GM21576 (cell line): Measurements from ENCODE around the gene PRRX2.
A peak's percentile ranks its signal among the peaks of the same experiment; 100 is the strongest.
"Not testable (repeated sequence)": the region's sequence is repeated elsewhere in the genome, so short reads cannot be mapped to it uniquely, and the experiment has no call there.

Source experiments
- ATAC-seq: cut with Tn5 transposase; IDR thresholded peaks from one replicate; pipeline ENCODE4 v1.9.1; 2021; ENCODE audit warnings: mild to moderate bottlenecking, moderate library complexity; ENCODE audit not compliant: unreplicated experiment

PRRX2 gene

DNA sequence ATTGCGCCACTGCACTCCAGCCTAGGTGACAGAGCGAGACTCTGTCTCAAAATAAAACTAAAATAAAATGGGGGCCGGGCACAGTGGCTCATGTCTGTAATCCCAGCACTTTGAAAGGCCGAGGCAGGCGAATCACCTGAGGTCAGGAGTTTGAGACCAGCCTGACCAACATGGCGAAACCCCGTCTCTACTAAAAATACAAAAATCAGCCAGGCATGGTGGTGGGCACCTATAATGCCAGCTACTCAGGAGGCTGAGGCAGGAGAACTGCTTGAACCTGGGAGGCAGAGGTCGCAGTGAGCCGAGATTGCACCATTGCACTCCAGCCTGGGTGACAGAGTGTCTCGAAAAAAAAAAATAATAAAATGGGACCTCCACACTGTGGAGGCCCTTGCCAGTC, 29.1 kb upstream of the PRRX2 start:
- not testable (repeated sequence) for ATAC-seq

DNA sequence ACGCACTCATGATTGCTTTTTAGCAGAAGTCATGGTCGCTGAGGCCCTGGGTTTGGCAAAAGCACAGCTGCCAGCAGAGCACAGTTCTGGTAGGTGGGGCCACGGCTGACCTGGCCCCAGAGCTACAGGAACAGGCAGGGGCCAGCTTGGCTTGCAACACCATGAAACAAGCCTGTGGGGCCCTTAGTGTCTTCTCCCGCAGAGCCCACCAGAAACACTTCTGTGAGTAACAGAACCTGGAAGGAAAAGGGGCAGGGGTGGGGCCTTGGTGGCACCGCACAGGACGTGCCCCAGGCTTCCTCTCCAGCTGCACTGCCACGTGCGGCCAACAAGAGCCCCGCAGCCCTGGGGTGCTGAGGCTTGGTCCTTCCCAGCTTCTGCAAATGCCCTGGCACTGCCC, 28.3 kb upstream of the PRRX2 start:
- ATAC-seq: no peak

DNA sequence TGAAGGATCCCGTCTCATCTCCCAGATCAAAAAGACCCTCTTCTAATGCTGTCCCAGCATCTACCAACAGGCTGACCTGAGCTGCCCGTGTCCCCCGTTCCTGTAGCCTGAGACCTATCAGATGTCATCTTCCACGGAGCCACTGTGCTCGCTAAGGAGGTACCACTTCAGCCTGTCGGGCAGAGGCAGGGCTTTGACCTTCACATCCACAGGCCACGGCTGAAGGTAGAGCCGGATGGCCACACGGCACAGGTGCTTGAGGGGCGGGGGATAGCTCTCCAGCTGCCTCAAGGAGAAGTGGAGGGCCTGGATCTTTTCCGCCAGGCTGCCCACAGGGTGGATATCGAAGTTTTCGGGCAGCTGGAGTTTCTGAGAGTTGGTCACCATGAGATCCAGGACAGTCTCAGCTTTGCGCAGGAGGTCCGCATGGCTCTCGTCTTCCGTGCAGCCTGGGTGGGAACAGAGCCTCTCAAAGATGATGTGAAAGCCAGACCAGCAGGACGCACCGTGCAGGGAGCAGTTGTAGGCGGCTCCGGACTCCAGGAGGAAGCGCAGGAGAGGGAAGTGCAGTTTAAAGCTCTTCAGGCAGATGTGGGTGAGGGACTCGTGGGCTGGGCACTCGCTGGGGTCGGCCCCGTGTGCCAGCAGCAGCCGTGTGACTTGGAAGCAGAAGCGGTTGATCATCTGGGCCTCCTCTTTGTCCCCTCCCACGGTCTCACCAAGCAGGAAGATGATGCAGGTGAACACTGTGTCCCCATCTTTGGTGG, 27.6 kb upstream of the PRRX2 start:
- ATAC-seq: no peak

DNA sequence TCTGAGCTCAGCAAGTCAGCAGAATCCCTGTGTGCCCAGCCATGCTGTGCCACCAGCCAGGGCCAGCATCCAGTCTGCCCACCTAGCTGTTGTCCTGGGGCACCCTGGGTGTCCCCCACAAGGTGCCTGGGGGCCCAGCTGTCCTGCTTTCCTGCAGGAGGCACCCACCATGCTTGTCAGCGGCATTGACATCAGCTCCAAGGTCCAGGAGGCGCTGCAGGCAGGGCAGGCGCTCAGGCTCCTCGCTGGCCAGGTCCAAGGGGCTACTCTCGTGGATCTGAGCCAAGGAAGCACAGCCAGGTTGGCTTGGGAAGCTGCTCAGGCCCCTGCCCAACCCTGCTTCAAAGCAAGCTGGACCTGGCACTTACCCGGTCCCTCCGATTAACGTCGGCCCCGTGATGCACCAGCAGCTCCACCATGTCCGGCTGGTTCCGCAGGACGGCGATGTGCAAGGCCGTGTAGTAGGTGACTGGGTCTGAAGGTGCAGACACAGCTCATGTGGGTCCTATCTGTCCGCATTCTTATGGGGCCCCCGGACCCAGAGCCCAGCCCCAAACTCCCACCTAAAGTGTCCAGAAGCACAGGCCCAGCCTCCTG, 26.3 kb upstream of the PRRX2 start:
- no peak for ATAC-seq

DNA sequence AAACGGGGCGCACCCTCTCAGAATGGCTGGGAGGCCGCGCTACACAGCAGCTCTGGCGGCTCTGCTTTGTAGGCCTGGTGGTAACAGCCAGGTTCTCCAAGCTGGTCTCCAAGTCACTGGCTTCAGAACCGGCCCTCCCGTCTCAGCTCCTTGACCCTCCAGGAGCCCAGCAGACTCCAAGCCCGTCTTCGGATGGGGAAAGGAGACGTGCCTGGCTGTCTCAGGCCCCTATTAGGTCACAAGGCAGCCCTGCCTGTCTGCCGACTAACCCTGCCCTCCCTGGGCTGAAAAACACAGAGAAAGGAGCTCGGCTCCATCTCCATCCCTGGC, 25.7 kb upstream of the PRRX2 start:
- no peak for ATAC-seq

DNA sequence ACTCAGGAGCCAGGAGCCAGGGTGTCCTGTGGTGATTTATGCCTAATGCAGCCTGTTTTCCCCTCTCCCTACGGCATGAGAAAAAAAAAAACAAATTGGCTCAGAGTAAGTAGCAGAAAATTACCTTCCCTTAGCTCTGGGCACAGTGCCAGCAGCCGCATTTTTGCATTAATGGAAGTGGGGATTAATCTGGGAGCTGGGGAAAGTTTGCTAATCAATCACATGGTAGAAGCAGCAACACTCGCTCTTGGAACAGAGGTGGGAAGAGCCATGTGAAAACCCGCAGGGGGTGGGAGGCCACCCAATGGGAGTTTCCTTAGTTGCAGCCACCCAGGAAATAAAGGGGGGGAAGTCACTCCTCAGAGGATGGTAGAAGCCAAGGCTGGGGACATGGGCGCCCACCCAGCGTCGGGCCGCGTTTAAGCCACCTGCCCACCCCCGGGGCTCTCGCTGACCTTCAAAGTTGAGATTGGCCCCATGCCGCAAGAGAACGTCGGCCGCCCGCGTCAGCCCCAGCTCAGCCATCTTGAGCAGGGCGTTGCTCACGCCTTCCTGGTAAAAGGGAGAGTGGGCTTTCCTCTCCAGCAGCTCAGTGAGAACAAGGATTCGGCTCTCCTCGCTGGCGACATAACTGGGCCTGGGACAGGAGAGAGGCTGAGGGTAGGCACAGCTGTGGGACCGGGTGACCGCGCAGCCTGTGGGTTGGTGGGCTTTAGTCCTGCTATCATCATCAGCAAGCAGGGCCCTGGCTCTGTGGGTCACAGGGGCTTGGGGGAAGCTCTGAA, 25.2 kb upstream of the PRRX2 start:
- no peak for ATAC-seq

DNA sequence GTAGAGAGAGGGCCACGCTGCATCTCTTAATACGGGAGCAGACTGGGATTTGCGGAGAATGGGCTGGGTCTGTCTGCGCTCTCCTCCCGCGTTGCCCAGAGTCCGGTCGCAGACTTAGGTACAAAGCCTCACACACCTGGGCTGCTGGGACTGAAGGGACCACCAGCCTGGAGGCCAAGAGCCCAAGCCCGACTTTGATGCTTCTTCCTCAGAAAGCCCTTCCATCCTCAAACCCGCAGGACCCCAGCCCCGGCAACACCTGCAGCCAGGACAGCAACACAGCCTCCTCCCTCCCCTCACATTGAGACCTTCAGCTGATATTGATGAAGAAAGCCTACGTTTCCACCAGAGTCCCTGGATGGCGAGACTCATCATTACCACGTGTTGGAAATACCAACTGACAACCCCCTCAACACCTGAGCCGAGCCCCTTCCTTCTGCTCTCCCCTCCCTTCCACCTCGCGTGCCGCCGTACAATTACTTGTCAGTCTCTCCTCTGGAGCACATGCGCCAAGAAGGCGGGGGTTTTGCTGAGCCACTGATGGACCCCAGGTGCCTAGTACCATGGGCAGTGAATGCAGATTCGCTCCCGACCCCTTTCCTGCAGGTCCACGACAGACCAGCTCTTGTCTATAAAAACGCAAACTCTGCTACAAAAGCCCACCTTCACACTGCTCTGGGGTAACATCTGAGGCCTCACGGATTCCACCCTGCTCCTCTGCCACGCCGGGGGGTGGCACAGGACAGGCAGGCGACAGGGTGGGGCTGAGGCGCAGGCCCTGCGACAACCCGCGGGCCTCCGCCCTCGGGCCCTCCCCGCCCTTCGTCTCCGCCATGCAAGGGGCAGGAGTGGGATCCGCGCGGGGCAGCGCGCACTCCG, 24.3 kb upstream of the PRRX2 start:
- no peak for ATAC-seq

DNA sequence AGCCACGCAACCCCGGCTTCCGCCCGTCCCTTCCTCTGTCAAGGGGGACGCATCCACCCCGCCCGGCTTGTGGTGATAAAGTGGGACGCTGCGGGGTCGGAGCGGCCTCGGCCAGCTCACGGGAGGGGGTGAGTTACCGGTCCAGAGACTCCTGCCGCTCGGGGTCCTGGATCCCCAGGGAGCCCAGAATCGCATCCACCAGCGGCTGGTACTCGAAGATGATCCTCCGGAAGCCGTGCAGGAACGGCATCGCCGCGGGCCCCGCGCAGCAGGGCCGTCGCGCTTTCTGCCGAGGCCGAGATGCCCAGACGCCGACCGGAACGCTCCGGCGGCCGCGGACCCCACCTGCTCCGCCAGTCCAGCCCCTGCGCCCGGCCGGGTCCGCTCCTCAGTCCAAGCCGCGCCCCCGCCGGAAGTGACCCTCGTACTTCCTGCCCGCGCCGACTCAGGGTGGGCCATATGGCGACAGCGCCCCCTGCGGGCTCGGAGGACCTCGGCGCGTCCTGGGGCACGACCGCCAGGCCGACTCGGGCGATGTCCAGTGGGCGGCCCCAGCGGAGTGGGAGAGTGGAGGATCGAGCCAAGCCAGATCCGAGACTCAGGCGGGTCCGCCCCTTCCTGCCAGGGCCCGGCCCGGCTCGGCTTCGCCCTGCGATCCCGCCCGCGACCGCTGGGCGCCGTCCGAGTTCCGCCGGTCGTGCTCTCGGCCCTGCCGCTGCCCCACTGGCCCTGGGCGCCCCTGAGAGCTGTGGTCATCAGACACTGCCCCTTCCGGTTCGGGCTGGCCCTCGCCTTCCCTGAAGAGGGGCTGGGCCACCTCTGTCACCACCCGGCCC, 23.5 kb upstream of the PRRX2 start, which contains the start of gene ASB6:
Gene ASB6, minus strand, starts transcription at position 402 of the 836 bp plus-strand sequence. Its CDS starts 152 bp downstream, at position 250.
- ATAC-seq: peak; percentile 77

DNA sequence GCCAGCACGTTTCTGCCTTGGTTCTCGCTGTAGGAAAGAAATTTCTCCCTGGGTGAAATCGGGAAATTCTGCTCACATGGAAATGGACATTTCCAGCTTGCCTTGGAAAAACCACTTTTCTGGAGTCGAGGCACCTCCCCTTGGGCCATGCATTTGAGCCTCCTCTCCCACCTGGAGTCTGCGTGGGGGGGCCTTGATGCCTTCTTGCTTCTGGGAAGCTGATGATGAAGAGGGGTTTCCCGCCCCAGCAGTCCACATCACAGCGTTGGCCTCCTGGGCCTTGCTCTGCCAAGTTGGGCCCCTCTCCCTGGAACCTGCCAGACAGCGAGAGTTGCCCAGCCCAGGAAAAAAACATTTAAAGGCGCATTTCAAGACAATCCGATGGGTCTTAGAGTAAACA, 21.7 kb upstream of the PRRX2 start:
- no peak for ATAC-seq

DNA sequence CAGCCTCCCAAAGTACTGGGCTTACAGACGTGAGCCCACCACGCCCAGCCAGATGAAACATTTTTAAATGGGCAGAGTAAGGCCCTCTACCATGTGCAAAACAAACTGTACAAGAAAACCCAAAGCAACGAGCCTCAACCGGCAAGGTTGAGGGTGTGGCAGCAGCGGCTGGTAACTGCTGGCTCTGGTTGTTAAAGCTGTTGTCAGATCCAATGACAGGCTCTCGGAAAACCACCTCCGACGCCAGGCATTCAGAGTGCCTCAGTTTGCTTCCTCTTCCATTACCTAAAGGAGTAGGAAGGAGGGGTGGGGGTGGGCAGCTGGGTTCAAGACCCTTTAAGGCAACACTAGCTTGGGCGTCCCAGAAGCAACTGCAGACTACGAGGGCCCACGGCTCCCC, 21.1 kb upstream of the PRRX2 start:
- ATAC-seq: no peak

DNA sequence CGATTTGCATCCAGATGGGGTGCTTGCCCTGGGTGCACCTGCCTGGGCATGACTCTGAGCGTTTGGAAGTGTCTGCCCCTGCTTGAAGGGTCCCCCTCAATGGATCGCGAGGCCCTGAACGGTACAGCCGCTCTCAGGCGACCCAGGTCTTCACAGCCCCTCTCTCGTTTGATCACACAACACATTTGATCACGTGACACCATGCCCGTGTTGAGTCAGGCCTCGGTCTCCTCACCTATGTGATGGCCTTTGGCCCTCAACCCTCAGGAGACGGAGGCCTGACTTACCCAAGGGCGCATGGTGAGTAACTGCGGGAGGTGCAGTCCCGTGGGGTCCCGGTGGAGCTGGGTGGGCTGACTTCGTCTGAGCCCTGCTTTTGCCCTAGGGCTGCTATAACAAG, 20.5 kb upstream of the PRRX2 start:
- no peak for ATAC-seq

DNA sequence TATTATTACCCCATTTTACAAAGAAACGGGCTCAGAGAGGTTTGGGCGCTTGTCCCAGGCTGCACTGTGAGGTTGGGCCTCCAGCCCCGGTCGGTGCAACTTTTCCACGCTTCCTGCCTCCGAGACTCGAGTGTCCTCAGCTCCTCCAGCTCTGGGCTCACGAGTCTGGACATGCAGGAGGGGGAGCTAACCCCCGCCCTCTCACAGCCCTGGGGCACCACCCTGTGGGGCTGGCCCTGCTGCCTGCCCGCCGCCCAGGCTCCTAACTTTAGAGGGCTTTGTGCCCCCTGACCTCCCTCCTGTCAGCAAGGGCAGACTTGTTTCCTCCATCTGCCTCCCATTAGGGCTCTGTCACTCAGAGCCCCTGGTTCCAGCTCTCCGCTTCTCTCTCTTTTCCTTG, 19.2 kb upstream of the PRRX2 start:
- ATAC-seq: no peak

DNA sequence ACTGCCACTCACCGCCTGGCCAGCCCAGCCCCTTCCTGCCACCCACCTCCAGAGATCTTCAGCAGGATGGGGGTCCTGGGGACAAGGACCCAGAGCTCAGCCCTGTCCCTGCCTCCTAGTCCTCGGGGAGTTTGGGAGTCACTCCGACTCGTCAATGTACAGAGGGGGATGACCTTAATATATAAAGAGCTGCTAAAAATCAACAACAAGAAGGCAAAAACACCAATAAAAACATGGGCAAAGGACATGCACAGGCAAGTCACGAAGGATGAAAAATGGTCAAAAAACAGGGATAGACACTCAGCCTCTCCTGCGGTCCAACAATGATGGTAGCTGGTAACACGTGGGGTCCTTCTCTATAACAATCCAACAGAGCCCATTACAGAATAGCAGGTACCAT, 18.8 kb upstream of the PRRX2 start:
- no peak for ATAC-seq

DNA sequence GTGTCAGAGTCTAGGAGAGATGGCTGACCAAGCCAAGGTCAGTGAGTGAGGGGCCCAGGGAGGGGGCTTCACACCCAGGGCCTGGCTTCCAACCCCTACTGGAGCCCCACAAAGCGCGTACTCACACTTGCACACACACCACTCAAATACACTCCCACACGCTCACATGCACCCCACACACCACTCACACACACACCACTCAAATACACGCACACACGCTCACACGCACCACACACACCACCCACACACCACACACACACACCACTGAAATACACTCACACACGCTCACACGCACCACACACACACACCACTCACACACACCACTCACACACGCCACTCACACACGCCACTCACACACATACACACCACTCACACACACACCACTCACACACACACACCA, 17.8 kb upstream of the PRRX2 start:
- ATAC-seq: no peak

DNA sequence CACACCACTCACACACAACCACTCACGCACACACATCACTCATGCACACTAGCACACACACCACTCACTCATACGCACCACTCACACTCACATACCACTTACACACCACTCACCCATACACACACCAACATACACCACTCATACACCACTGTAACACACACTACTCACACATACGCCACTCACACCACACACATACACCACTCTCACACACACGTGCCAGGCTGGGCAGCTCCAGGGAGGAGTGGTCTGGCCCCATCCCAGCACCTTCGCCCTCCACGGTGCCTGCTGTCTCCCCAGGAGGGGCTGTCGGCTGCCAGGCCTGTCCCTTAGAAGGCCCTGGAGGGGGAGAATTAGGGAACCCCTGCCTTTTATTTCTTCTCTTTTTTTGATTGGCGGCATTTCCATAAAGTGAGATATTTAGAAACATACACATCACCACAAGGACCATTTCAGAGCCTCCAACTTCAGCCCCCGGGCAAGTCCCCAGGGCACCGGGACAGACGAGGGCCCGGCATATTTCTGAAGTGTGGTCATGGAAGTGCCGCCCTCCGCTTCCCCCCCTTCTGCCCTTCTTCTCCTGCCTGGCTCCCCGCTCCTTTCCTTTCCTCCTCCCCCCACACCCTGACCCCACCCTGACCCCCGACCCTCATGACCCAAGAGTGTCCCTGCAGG, 17.2 kb upstream of the PRRX2 start:
- no peak for ATAC-seq

DNA sequence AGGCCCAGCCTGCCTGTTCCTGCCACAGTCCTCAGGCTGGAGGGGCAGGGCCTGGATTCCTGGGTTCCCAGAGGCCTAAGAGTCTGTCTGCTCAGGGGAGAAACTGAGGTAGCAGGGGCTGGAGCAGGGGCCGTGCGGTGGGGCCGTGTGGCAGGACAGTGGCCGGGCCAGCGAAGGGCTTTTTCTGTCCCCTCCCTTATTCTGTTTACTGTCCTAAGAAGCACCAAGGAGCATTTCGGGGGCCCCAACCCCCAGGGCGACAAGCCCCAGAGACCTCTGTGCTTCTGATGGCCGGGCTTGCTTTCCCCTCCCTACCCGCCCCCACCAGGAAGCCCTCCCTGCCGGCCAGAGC, 16.7 kb upstream of the PRRX2 start:
- ATAC-seq: no peak

DNA sequence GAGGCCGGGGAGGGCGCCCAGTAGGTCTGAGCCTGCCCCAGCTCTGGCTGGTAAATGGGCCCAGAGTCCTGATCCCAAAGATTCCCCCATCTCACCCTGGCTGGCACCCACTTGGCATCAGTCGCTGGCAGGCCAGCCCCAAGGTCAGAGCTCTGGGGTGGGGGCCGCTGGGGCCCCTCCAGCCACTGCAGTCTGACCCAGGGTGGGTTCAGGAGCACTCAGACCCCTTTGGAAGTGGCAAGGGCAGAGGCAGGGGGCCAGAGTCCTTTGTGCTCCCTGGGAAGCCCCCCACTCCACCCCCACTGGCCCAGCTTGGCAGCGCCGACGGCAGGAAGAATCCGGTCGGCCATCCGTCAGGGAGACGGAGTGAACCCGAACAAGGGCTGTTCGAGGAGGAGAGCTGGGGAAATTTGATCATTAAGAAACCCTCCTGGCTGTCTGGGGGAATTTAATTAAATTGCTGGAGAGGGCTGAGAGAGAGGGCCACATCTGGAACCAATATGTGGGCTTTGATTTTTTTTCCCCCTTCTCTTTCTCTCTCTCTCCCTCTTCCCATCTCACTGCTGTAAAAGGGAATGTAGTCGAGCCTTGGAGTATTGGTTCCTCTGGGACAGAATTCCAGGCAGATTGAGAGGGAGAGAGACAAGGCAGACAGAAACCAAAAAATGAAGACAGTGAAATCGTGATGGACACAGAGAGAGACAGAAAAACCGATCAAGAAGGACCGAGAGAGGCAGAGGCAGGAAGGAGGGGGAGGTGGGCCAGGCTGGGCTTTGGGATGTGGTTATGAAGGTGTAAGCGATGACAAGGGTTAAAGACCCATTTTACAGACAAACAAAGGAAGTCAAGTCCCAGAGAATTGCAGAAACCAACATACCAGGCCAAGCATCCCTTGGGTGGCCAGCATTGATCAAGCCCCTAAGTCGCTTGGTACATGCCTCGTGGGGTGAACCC, 15.4 kb upstream of the PRRX2 start:
- no peak for ATAC-seq

DNA sequence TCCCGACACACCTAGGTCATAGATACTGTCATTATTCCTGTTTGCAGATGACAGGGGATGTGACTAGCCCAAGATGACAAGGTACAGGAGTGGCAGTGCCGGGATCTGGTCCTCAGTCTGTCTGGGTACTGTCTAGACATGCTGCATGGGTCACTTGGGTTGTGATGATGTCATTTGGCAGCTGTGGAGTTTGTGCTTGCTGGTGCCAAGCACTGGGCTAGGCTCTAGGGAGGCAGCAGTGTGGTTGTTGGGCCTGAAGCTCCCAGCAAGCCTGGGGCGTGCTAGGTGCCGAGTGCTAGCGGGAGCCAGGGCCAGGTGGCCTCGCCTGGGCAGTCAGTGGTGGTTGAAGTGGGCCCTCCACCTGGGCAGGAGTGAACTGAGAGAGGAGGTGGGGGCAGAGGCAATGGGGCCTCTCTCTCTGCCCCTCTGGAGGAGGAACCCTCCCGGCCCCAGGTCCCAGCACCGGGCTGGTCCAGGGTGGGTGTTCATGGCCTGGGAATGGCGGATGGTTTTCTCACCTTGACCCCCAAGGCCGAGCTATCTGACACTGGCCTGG, 14.7 kb upstream of the PRRX2 start:
- ATAC-seq: no peak
